Measurements from ENCODE around the gene NR5A1.

The NR5A1 gene

GRCh38 chr9:124506931-124507879 is at the start of gene NR5A1:
NR5A1 (minus strand) TSS chr9:124507399; CDS start chr9:124503395, 4,004 bp downstream.
- DNase-seq (ENCODE audit: low spot score) (no peak), FAIRE-seq (no peak)

GRCh38 chr9:124555043-124555442 is 47.8 kb upstream of the NR5A1 start:
- FAIRE-seq (no peak), DNase-seq (ENCODE audit: low spot score) (no peak)

- FAIRE-seq = peak; percentile 96
- DNase-seq (ENCODE audit: low spot score) = peak; percentile 96
These were observed 46.5 kb upstream of the NR5A1 start for GRCh38 chr9:124553738-124554137.

GRCh38 chr9:124552273-124552605 is 45.0 kb upstream of the NR5A1 start:
- FAIRE-seq = no peak

GRCh38 chr9:124551472-124552272 is 44.5 kb upstream of the NR5A1 start:
- DNase-seq (ENCODE audit: low spot score) (peak; percentile 87), FAIRE-seq (peak; percentile 88)

More at GRCh38 chr9:124552273-124552605, 45.0 kb upstream of the NR5A1 start:
- no peak for DNase-seq (ENCODE audit: low spot score)

GRCh38 chr9:124550072-124550471 is 42.9 kb upstream of the NR5A1 start:
- DNase-seq (ENCODE audit: low spot score) = no peak
- no peak for FAIRE-seq

- FAIRE-seq (no peak), DNase-seq (ENCODE audit: low spot score) (no peak)
These were observed 41.8 kb upstream of the NR5A1 start for GRCh38 chr9:124549016-124549415.

- no peak for DNase-seq (ENCODE audit: low spot score)
- no peak for FAIRE-seq
These were observed 37.3 kb upstream of the NR5A1 start for GRCh38 chr9:124544535-124544934.

GRCh38 chr9:124541824-124542223 is 34.6 kb upstream of the NR5A1 start:
- FAIRE-seq = no peak
- DNase-seq (ENCODE audit: low spot score) = no peak

- DNase-seq (ENCODE audit: low spot score) = no peak
- no peak for FAIRE-seq
These were observed 30.7 kb upstream of the NR5A1 start for GRCh38 chr9:124537926-124538325.

GRCh38 chr9:124535846-124536245 is 28.6 kb upstream of the NR5A1 start:
- DNase-seq (ENCODE audit: low spot score) (no peak), FAIRE-seq (no peak)

- no peak for DNase-seq (ENCODE audit: low spot score)
- no peak for FAIRE-seq
These were observed 25.7 kb upstream of the NR5A1 start for GRCh38 chr9:124532897-124533296.

GRCh38 chr9:124531115-124531514 is 23.9 kb upstream of the NR5A1 start:
- DNase-seq (ENCODE audit: low spot score) (no peak), FAIRE-seq (no peak)

- DNase-seq (ENCODE audit: low spot score) (no peak), FAIRE-seq (no peak)
These were observed 23.0 kb upstream of the NR5A1 start for GRCh38 chr9:124530246-124530645.

GRCh38 chr9:124527781-124528180 is 20.6 kb upstream of the NR5A1 start:
- no peak for FAIRE-seq
- DNase-seq (ENCODE audit: low spot score) = no peak

GRCh38 chr9:124526174-124526573 is 19.0 kb upstream of the NR5A1 start:
- DNase-seq (ENCODE audit: low spot score) = no peak
- FAIRE-seq = no peak

- FAIRE-seq = no peak
- DNase-seq (ENCODE audit: low spot score) = no peak
These were observed 15.2 kb upstream of the NR5A1 start for GRCh38 chr9:124522121-124523098.

- DNase-seq (ENCODE audit: low spot score) (no peak), FAIRE-seq (no peak)
These were observed 13.9 kb upstream of the NR5A1 start for GRCh38 chr9:124521142-124521541.

- FAIRE-seq (no peak), DNase-seq (ENCODE audit: low spot score) (no peak)
These were observed 13.0 kb upstream of the NR5A1 start for GRCh38 chr9:124520206-124520596.

GRCh38 chr9:124518116-124518515 is 10.9 kb upstream of the NR5A1 start:
- DNase-seq (ENCODE audit: low spot score) = no peak
- FAIRE-seq = no peak

GRCh38 chr9:124517600-124517999 is 10.4 kb upstream of the NR5A1 start:
- DNase-seq (ENCODE audit: low spot score) = no peak
- no peak for FAIRE-seq
